HTR-8/SVneo (cell line): ENCODE data around the gene DICER1.

ENCODE experiments used
- DNase-seq: peaks from one replicate; pipeline ENCODE4 v3.0.0; 2011; ENCODE audit warnings: low spot score, mixed read lengths; ENCODE audit not compliant: insufficient read length
- FAIRE-seq: peaks from 2 replicates; lab custom pipeline; 2011; peaks lifted over from hg19 to GRCh38; lab: Jason Lieb, UNC

DICER1 gene

GRCh38 chr14:95095996-95096395 lies 61.3 kb downstream of the DICER1 start:
- FAIRE-seq (no peak), DNase-seq (no peak)

GRCh38 chr14:95092723-95093122 lies 64.6 kb downstream of the DICER1 start:
- FAIRE-seq (no peak), DNase-seq (no peak)

GRCh38 chr14:95091581-95091980 lies 65.7 kb downstream of the DICER1 start:
- no peak for FAIRE-seq
- DNase-seq = no peak

- no peak for DNase-seq
Measured at GRCh38 chr14:95088665-95089064, 68.7 kb downstream of the DICER1 start.

GRCh38 chr14:95087619-95088018 lies 69.7 kb downstream of the DICER1 start:
- FAIRE-seq (no peak), DNase-seq (no peak)

More at GRCh38 chr14:95088665-95089064, 68.7 kb downstream of the DICER1 start:
- no peak for FAIRE-seq

- no peak for DNase-seq
- no peak for FAIRE-seq
Measured at GRCh38 chr14:95085321-95085720, 72.0 kb downstream of the DICER1 start.

- no peak for DNase-seq
- no peak for FAIRE-seq
Measured at GRCh38 chr14:95078867-95079266, 78.5 kb downstream of the DICER1 start.

GRCh38 chr14:95077345-95077744 lies 80.0 kb downstream of the DICER1 start:
- FAIRE-seq (no peak), DNase-seq (no peak)

- no peak for DNase-seq
- FAIRE-seq = no peak
Measured at GRCh38 chr14:95075789-95076188, 81.5 kb downstream of the DICER1 start.

GRCh38 chr14:95073947-95074346 lies 83.4 kb downstream of the DICER1 start:
- FAIRE-seq (no peak), DNase-seq (no peak)

- no peak for DNase-seq
- FAIRE-seq = no peak
Measured at GRCh38 chr14:95072310-95072905, 84.9 kb downstream of the DICER1 start.

- DNase-seq (no peak), FAIRE-seq (no peak)
Measured at GRCh38 chr14:95071649-95072280, 85.6 kb downstream of the DICER1 start.

GRCh38 chr14:95070748-95071435 lies 86.4 kb downstream of the DICER1 start:
- no peak for DNase-seq
- FAIRE-seq = no peak

- no peak for DNase-seq
- no peak for FAIRE-seq
Measured at GRCh38 chr14:95069547-95069946, 87.8 kb downstream of the DICER1 start.

GRCh38 chr14:95069018-95069417 lies 88.3 kb downstream of the DICER1 start:
- DNase-seq (no peak), FAIRE-seq (no peak)

- DNase-seq (no peak), FAIRE-seq (no peak)
Measured at GRCh38 chr14:95068521-95068920, 88.8 kb downstream of the DICER1 start.

GRCh38 chr14:95068080-95068479 lies 89.2 kb downstream of the DICER1 start:
- no peak for DNase-seq
- no peak for FAIRE-seq

- FAIRE-seq (no peak), DNase-seq (no peak)
Measured at GRCh38 chr14:95067526-95067925, 89.8 kb downstream of the DICER1 start.

- peak; percentile 99 for FAIRE-seq
- DNase-seq = no peak
Measured at GRCh38 chr14:95066427-95066986, 90.8 kb downstream of the DICER1 start.

- FAIRE-seq (no peak), DNase-seq (no peak)
Measured at GRCh38 chr14:95065411-95065810, 91.9 kb downstream of the DICER1 start.

GRCh38 chr14:95064734-95065133 lies 92.6 kb downstream of the DICER1 start:
- DNase-seq = no peak
- no peak for FAIRE-seq
